ENCODE data around the gene PBRM1.
A peak's percentile ranks its signal among the peaks of the same experiment; 100 is the strongest.

The PBRM1 gene

DNA sequence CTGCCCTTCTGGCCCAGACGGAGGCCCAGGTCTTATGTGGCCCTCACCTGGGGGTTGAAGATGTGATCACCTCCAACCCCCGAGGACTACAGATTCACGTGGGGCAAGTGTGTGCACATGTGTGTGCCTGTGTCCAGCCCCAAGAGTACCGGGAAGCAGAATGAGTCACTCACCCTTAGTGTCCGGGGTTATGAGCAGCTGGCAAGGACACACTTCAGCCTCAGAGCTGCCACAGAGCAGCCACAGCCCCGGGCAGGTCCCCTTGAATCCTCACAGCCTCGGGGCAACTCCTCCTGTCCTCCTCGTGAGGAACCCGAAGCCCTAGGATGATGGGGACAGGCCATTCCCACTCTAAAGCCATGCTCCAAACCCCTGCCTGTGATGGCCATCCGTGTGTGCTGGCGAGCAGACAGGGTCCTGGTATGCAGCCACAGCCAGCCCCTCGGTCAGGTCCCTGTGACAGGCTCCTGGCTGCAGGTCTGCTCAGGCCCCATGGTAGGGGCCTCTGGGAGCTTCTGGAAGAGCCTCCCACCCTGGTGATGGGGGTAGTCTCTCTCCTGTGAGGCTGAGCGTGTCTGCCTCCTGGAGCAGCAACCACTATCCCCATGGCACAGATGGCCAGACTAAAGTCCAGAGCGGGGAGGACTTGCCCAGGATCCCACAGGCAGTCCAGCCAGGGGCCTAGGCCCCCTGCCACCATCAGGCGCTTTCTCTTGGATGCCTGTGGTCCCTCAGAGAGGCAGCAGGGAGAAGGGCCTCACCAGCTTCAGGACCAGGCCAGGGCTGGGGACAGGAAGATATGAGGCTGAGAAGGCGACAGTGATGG lies 189.7 kb downstream of the PBRM1 start:
- peak overlapping the region; percentile 53 for H3K27ac ChIP-seq
- POLR2A ChIA-PET (ENCODE audit: low non-redundant PET) = no interaction called here
- DNase-seq (ENCODE audit: low spot score) = no peak
- TF ChIP-seq CTCF (conservative IDR thresholded peaks at IDR 0.05; ENCODE audit: low read depth) = no peak
- CTCF ChIA-PET = no interaction called here
